GM12874 (cell line): ENCODE measurements around the gene HAX1.
A peak's percentile ranks its signal among the peaks of the same experiment; 100 is the strongest.

Experiments used
- CTCF ChIP-seq: IDR thresholded peaks from 2 replicates; pipeline ENCODE4 v1.5.1; 2011; ENCODE audit warnings: low read depth, mild to moderate bottlenecking, control low read depth, low read length, moderate library complexity; ENCODE audit not compliant: insufficient read depth

The HAX1 gene

GRCh38 chr1:154318386-154318785 lies 46.0 kb downstream of the HAX1 start:
- no peak for TF ChIP-seq CTCF

GRCh38 chr1:154320882-154321608 lies 48.6 kb downstream of the HAX1 start, which contains the start of gene AQP10:
TSS of gene AQP10 (plus strand) at chr1:154321093. CDS start at chr1:154321156, 63 bp downstream.
- no peak for TF ChIP-seq CTCF

- TF ChIP-seq CTCF: no peak
Observed at GRCh38 chr1:154323493-154323892, 51.1 kb downstream of the HAX1 start.

GRCh38 chr1:154324241-154324640 lies 51.8 kb downstream of the HAX1 start:
- no peak for TF ChIP-seq CTCF

GRCh38 chr1:154324669-154325582 lies 52.5 kb downstream of the HAX1 start, which contains the start of gene ATP8B2:
TSS of gene ATP8B2 (plus strand) at chr1:154325525. CDS start at chr1:154328142, 2,617 bp downstream.
- peak; percentile 97 for TF ChIP-seq CTCF
